ENCODE results near the gene NGB. TPM values are rescaled to one million over a fixed set of nuclear protein-coding genes. Genes with fewer than 3 reads are reported as not detected.
"Not testable (repeated sequence)": the region's sequence is repeated elsewhere in the genome, so short reads cannot be mapped to it uniquely, and the experiment has no call there.

The NGB gene
- total and polyA plus RNA-seq, 12 donors, result 0.17 to 15.4 (median 5.2) TPM; not detected in 4

GRCh38 chr14:77284066-77284465 lies 13.1 kb upstream of the NGB start:
- Histone ChIP-seq H3K27ac (no peak overlapping the region), H3K9me3 (replicated peaks in 1 of 3) (no peaks in the 10 kb centered on the region), H3K27me3 (no peaks in the 10 kb centered on the region), H3K4me1 (replicated peaks in 1 of 2) (no peaks in the 10 kb centered on the region), H3K4me3 (no peak overlapping the region), H3K36me3 (replicated peaks in 1 of 2) (peaks cover 0 to 71% of the 10 kb centered on the region in 2 donors)
- DNase-seq, result no peak
- TF ChIP-seq POLR2A (IDR thresholded peaks at IDR 0.05) (no peak), CTCF (IDR thresholded peaks at IDR 0.05) (no peak)
- intact Hi-C loops (cut with DNase I), result no loop called here
- 77 to 81% (median 79%) methylated on average over 4 of the region's 4 CpGs for WGBS, 4 donors

GRCh38 chr14:77281852-77282410 lies 10.9 kb upstream of the NGB start:
- H3K4me3 ChIP-seq, result no peak overlapping the region
- H3K4me1 ChIP-seq (replicated peaks in 1 of 2), result no peaks in the 10 kb centered on the region
- TF ChIP-seq POLR2A (IDR thresholded peaks at IDR 0.05), result no peak
- TF ChIP-seq CTCF (IDR thresholded peaks at IDR 0.05), result no peak
- DNase-seq, result no peak
- H3K27ac ChIP-seq, result no peak overlapping the region
- intact Hi-C loops (cut with DNase I), result no loop called here
- H3K36me3 ChIP-seq (replicated peaks in 1 of 2), result peaks cover 0 to 82% of the 10 kb centered on the region in 2 donors
- 89 to 90% (median 90%) methylated on average over 3 to 6 of the region's 6 CpGs for WGBS, 4 donors
- H3K27me3 ChIP-seq, result no peaks in the 10 kb centered on the region
- H3K9me3 ChIP-seq (replicated peaks in 1 of 3), result no peaks in the 10 kb centered on the region

GRCh38 chr14:77280921-77281320 lies 9.9 kb upstream of the NGB start:
- 96 to 98% (median 97%) methylated on average over 4 of the region's 4 CpGs for WGBS, 4 donors
- intact Hi-C loops (cut with DNase I); H3K9me3 ChIP-seq (replicated peaks in 1 of 3); H3K4me1 ChIP-seq (replicated peaks in 1 of 2); H3K27ac ChIP-seq; DNase-seq; H3K4me3 ChIP-seq; H3K27me3 ChIP-seq: not testable (repeated sequence)
- peaks cover 0 to 74% of the 10 kb centered on the region in 2 donors for H3K36me3 ChIP-seq (replicated peaks in 1 of 2)

GRCh38 chr14:77279719-77280118 lies 8.7 kb upstream of the NGB start:
- Histone ChIP-seq H3K27me3 (no peaks in the 10 kb centered on the region), H3K4me1 (replicated peaks in 1 of 2) (no peaks in the 10 kb centered on the region), H3K27ac (no peak overlapping the region), H3K4me3 (no peak overlapping the region), H3K36me3 (replicated peaks in 1 of 2) (peaks cover 0 to 62% of the 10 kb centered on the region in 2 donors), H3K9me3 (replicated peaks in 1 of 3) (no peaks in the 10 kb centered on the region)
- 93 to 95% (median 95%) methylated on average over 13 of the region's 13 CpGs for WGBS, 4 donors
- no peak for DNase-seq
- intact Hi-C loops (cut with DNase I), result no loop called here
- TF ChIP-seq CTCF (IDR thresholded peaks at IDR 0.05), result no peak
- no peak for TF ChIP-seq POLR2A (IDR thresholded peaks at IDR 0.05)
